HEK293 (cell line): Measurements from ENCODE around the gene PRKACB.

Source experiments
- CTCF ChIA-PET: fragments of 350-600 bp; formaldehyde crosslinking; extraction: SDS; loops from one replicate; lab custom pipeline; 2021; ENCODE audit warnings: antibody characterized with exemption; lab: Yijun Ruan, JAX
- POLR2A ChIA-PET: fragments of 300-600 bp; formaldehyde crosslinking; extraction: SDS; loops from one replicate; lab custom pipeline; 2020; ENCODE audit warnings: antibody characterized with exemption, inconsistent platforms; lab: Yijun Ruan, JAX
- H3K27ac ChIP-seq: fragments of 200-500 bp; sonication (Bioruptor generic); 2 replicates; pipeline ENCODE4 v1.5.1; 2014; ENCODE audit warnings: low read depth, low read length, control low read depth, inconsistent platforms; ENCODE audit errors: extremely low read depth
- H3K36me3 ChIP-seq, 2 experiments: fragments of 200-500 bp in 1 of 2; sonication (Bioruptor generic) in 1 of 2; 1 replicate in 1 of 2; 2 replicates in 1 of 2; pipeline ENCODE4 v1.5.1; 2014 to 2017; ENCODE audit warnings: inconsistent platforms in 2 of 2, low read length in 2 of 2; ENCODE audit not compliant: control insufficient read depth in 2 of 2, insufficient read depth in 1 of 2
- H3K4me1 ChIP-seq: fragments of 200-500 bp; sonication (Bioruptor generic); 2 replicates; pipeline ENCODE4 v1.5.1; 2014; ENCODE audit warnings: mild to moderate bottlenecking, low read length, inconsistent platforms; ENCODE audit not compliant: control insufficient read depth, insufficient read depth
- H3K4me3 ChIP-seq: 2 replicates; pipeline ENCODE4 v1.5.1; 2011; ENCODE audit warnings: low read depth, mild to moderate bottlenecking, control low read depth, low read length, moderate library complexity
- H3K9me3 ChIP-seq: fragments of 200-500 bp; sonication (Bioruptor generic); 2 replicates; pipeline ENCODE4 v1.5.1; 2014; ENCODE audit warnings: low read depth, low read length, inconsistent platforms; ENCODE audit not compliant: control insufficient read depth, insufficient read depth
- FEZF1 ChIP-seq: fragments of 450-650 bp; formaldehyde crosslinking; IDR thresholded peaks from 2 replicates; pipeline ENCODE4 v1.5.1; 2016; ENCODE audit warnings: missing biosample characterization, missing genetic modification characterization
- GLIS2 ChIP-seq: fragments of 450-650 bp; formaldehyde crosslinking; IDR thresholded peaks from 2 replicates; pipeline ENCODE4 v1.5.1; 2016; ENCODE audit warnings: missing biosample characterization, missing genetic modification characterization
- HOXC10 ChIP-seq: sonication (generic); formaldehyde crosslinking; IDR thresholded peaks from 2 replicates; pipeline ENCODE4 v1.8.1; 2023; ENCODE audit warnings: mild to moderate bottlenecking, missing genetic modification reagents
- IKZF3 ChIP-seq: fragments of 450-650 bp; IDR thresholded peaks from 2 replicates; pipeline ENCODE4 v1.5.0; 2018; ENCODE audit warnings: missing biosample characterization, mild to moderate bottlenecking, missing genetic modification characterization, moderate library complexity
- KLF7 ChIP-seq: fragments of 450-650 bp; formaldehyde crosslinking; IDR thresholded peaks from 2 replicates; pipeline ENCODE4 v1.5.1; 2016; ENCODE audit warnings: missing biosample characterization, missing genetic modification characterization, borderline replicate concordance
- REPIN1 ChIP-seq: fragments of 450-650 bp; formaldehyde crosslinking; IDR thresholded peaks from 2 replicates; pipeline ENCODE4 v1.5.1; 2017; ENCODE audit warnings: missing biosample characterization, missing genetic modification characterization, low read depth
- ZBTB8A ChIP-seq: fragments of 450-650 bp; formaldehyde crosslinking; IDR thresholded peaks from 2 replicates; pipeline ENCODE4 v1.5.1; 2016; ENCODE audit warnings: missing biosample characterization, missing genetic modification characterization
- ZNF132 ChIP-seq: fragments of 450-650 bp; formaldehyde crosslinking; IDR thresholded peaks from 2 replicates; pipeline ENCODE4 v1.5.1; 2017; ENCODE audit warnings: missing biosample characterization, missing genetic modification characterization, borderline replicate concordance
- ZNF184 ChIP-seq: fragments of 450-650 bp; IDR thresholded peaks from 2 replicates; pipeline ENCODE4 v1.5.1; 2018; ENCODE audit warnings: missing biosample characterization, mild to moderate bottlenecking, missing genetic modification characterization
- ZNF24 ChIP-seq: fragments of 450-650 bp; formaldehyde crosslinking; IDR thresholded peaks from 2 replicates; pipeline ENCODE4 v1.5.1; 2016; ENCODE audit warnings: missing biosample characterization, missing genetic modification characterization
- ZNF37A ChIP-seq: fragments of 450-650 bp; IDR thresholded peaks from 2 replicates; pipeline ENCODE4 v1.5.1; 2018; ENCODE audit warnings: missing biosample characterization, missing genetic modification characterization
- ZNF426 ChIP-seq: fragments of 450-650 bp; formaldehyde crosslinking; IDR thresholded peaks from 2 replicates; pipeline ENCODE4 v1.5.1; 2017; ENCODE audit warnings: missing biosample characterization, missing genetic modification characterization, mild to moderate bottlenecking, inconsistent platforms, moderate library complexity
- ZNF544 ChIP-seq: fragments of 450-650 bp; formaldehyde crosslinking; IDR thresholded peaks from 2 replicates; pipeline ENCODE4 v1.5.0; 2017; ENCODE audit warnings: missing biosample characterization, missing genetic modification characterization
- ZNF596 ChIP-seq: fragments of 450-650 bp; IDR thresholded peaks from 2 replicates; pipeline ENCODE4 v1.5.0; 2018; ENCODE audit warnings: missing biosample characterization, mild to moderate bottlenecking, missing genetic modification characterization, moderate library complexity
- ZNF747 ChIP-seq: fragments of 450-650 bp; formaldehyde crosslinking; IDR thresholded peaks from 2 replicates; pipeline ENCODE4 v1.5.1; 2016; ENCODE audit warnings: missing biosample characterization, missing genetic modification characterization
- TF ChIP-seq, protein P1 (sequence below): fragments of 450-650 bp; formaldehyde crosslinking; IDR thresholded peaks from 2 replicates; pipeline ENCODE4 v1.5.1; 2017; ENCODE audit warnings: missing biosample characterization, missing genetic modification characterization
- TF ChIP-seq, protein P2 (sequence below): fragments of 450-650 bp; formaldehyde crosslinking; IDR thresholded peaks from 2 replicates; pipeline ENCODE4 v1.5.1; 2016; ENCODE audit warnings: missing biosample characterization, missing genetic modification characterization
- TF ChIP-seq, protein P3 (sequence below): fragments of 450-650 bp; formaldehyde crosslinking; IDR thresholded peaks from 2 replicates; pipeline ENCODE4 v1.5.1; 2016; ENCODE audit warnings: missing biosample characterization, missing genetic modification characterization
- TF ChIP-seq, protein P4 (sequence below): fragments of 450-650 bp; formaldehyde crosslinking; IDR thresholded peaks from 2 replicates; pipeline ENCODE4 v1.5.1; 2016; ENCODE audit warnings: missing biosample characterization, missing genetic modification characterization
- TF ChIP-seq, protein P5 (sequence below): fragments of 450-650 bp; formaldehyde crosslinking; IDR thresholded peaks from 2 replicates; pipeline ENCODE4 v1.5.1; 2016; ENCODE audit warnings: missing biosample characterization, missing genetic modification characterization, borderline replicate concordance
- TF ChIP-seq, protein P6 (sequence below): fragments of 450-650 bp; formaldehyde crosslinking; IDR thresholded peaks from 2 replicates; pipeline ENCODE4 v1.5.1; 2016; ENCODE audit warnings: missing biosample characterization, missing genetic modification characterization

PRKACB gene

DNA sequence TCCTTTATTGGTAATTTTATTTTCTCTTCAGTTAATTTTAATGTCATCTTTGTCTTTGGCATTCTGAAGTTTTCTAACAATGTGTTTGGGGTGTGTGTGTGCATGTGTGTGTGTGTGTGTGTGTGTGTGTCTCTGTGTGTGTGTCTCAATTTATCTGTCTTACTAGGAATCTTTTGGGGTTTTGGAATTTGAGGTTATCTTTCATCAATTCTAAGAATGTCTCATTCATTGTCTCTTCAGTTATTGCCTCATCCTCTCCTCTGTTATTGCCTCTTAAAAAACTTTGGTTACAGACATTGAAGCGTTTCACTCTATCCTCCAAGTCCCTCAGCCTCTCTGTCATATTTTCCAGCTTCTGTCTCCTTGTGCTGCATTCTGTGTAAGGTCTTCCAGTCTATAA, 139.3 kb downstream of the PRKACB start:
- Histone ChIP-seq H3K36me3 (no peaks in the 10 kb centered on the region), H3K4me1 (no peaks in the 10 kb centered on the region), H3K9me3 (no peaks in the 10 kb centered on the region), H3K27ac (no peak overlapping the region), H3K4me3 (no peak overlapping the region)
- ChIA-PET CTCF (no interaction called here), POLR2A (no interaction called here)
- TF ChIP-seq, protein P1, sequence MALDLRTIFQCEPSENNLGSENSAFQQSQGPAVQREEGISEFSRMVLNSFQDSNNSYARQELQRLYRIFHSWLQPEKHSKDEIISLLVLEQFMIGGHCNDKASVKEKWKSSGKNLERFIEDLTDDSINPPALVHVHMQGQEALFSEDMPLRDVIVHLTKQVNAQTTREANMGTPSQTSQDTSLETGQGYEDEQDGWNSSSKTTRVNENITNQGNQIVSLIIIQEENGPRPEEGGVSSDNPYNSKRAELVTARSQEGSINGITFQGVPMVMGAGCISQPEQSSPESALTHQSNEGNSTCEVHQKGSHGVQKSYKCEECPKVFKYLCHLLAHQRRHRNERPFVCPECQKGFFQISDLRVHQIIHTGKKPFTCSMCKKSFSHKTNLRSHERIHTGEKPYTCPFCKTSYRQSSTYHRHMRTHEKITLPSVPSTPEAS (tag by site-specific recombination): peak; percentile 51
- no peak for TF ChIP-seq IKZF3 (tag by site-specific recombination)
- TF ChIP-seq ZNF37A (tag by site-specific recombination): no peak
- no peak for TF ChIP-seq ZNF747

DNA sequence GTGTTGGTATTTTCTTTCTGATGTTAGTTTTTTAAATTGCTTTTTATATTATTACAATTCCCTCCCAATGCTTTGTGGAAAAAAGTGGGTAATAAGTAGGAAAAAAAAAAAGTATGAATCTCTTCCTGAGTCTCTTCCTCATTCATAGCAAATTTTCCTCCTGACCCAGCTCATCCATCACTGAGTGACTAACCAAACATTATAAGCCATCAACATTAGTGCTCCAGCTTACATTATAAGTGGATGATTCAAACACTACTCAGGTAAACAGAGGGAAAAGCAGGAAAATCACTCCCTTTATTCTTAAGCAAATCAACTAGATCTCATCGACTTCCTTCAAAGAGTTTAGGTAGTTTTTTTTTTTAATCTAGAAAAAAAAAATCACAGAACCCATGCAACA, 142.0 kb downstream of the PRKACB start:
- H3K36me3 ChIP-seq: no peaks in the 10 kb centered on the region
- ChIA-PET CTCF (no interaction called here), POLR2A (no interaction called here)
- no peaks in the 10 kb centered on the region for H3K9me3 ChIP-seq
- no peak overlapping the region for H3K4me3 ChIP-seq
- H3K4me1 ChIP-seq: no peaks in the 10 kb centered on the region
- H3K27ac ChIP-seq: no peak overlapping the region
- no peak for TF ChIP-seq HOXC10 (CRISPR knock-in tag)
- no peak for TF ChIP-seq REPIN1 (tag by site-specific recombination)
- TF ChIP-seq, protein P2, sequence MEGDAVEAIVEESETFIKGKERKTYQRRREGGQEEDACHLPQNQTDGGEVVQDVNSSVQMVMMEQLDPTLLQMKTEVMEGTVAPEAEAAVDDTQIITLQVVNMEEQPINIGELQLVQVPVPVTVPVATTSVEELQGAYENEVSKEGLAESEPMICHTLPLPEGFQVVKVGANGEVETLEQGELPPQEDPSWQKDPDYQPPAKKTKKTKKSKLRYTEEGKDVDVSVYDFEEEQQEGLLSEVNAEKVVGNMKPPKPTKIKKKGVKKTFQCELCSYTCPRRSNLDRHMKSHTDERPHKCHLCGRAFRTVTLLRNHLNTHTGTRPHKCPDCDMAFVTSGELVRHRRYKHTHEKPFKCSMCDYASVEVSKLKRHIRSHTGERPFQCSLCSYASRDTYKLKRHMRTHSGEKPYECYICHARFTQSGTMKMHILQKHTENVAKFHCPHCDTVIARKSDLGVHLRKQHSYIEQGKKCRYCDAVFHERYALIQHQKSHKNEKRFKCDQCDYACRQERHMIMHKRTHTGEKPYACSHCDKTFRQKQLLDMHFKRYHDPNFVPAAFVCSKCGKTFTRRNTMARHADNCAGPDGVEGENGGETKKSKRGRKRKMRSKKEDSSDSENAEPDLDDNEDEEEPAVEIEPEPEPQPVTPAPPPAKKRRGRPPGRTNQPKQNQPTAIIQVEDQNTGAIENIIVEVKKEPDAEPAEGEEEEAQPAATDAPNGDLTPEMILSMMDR (tag by site-specific recombination): no peak
- TF ChIP-seq, protein P3, sequence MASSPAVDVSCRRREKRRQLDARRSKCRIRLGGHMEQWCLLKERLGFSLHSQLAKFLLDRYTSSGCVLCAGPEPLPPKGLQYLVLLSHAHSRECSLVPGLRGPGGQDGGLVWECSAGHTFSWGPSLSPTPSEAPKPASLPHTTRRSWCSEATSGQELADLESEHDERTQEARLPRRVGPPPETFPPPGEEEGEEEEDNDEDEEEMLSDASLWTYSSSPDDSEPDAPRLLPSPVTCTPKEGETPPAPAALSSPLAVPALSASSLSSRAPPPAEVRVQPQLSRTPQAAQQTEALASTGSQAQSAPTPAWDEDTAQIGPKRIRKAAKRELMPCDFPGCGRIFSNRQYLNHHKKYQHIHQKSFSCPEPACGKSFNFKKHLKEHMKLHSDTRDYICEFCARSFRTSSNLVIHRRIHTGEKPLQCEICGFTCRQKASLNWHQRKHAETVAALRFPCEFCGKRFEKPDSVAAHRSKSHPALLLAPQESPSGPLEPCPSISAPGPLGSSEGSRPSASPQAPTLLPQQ (tag by site-specific recombination): no peak
- no peak for TF ChIP-seq ZNF596 (tag by site-specific recombination)
- TF ChIP-seq ZNF544: no peak
- no peak for TF ChIP-seq ZNF426 (tag by site-specific recombination)
- no peak for TF ChIP-seq ZBTB8A
- no peak for TF ChIP-seq FEZF1
- no peak for TF ChIP-seq ZNF132 (tag by site-specific recombination)
- no peak for TF ChIP-seq ZNF24 (tag by site-specific recombination)
- TF ChIP-seq ZNF184: no peak
- TF ChIP-seq, protein P1 (tag by site-specific recombination): no peak
- TF ChIP-seq, protein P4, sequence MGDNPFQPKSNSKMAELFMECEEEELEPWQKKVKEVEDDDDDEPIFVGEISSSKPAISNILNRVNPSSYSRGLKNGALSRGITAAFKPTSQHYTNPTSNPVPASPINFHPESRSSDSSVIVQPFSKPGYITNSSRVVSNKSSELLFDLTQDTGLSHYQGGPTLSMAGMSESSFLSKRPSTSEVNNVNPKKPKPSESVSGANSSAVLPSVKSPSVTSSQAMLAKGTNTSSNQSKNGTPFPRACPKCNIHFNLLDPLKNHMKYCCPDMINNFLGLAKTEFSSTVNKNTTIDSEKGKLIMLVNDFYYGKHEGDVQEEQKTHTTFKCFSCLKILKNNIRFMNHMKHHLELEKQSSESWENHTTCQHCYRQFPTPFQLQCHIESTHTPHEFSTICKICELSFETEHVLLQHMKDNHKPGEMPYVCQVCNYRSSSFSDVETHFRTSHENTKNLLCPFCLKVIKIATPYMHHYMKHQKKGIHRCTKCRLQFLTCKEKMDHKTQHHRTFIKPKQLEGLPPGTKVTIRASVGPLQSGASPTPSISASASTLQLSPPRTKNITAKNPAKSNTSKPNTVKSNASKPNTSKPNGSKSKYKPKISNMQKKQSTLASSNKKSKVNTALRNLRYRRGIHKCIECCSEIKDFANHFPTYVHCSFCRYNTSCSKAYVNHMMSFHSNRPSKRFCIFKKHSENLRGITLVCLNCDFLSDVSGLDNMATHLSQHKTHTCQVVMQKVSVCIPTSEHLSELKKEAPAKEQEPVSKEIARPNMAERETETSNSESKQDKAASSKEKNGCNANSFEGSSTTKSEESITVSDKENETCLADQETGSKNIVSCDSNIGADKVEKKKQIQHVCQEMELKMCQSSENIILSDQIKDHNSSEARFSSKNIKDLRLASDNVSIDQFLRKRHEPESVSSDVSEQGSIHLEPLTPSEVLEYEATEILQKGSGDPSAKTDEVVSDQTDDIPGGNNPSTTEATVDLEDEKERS (tag by site-specific recombination): no peak
- TF ChIP-seq, protein P5, sequence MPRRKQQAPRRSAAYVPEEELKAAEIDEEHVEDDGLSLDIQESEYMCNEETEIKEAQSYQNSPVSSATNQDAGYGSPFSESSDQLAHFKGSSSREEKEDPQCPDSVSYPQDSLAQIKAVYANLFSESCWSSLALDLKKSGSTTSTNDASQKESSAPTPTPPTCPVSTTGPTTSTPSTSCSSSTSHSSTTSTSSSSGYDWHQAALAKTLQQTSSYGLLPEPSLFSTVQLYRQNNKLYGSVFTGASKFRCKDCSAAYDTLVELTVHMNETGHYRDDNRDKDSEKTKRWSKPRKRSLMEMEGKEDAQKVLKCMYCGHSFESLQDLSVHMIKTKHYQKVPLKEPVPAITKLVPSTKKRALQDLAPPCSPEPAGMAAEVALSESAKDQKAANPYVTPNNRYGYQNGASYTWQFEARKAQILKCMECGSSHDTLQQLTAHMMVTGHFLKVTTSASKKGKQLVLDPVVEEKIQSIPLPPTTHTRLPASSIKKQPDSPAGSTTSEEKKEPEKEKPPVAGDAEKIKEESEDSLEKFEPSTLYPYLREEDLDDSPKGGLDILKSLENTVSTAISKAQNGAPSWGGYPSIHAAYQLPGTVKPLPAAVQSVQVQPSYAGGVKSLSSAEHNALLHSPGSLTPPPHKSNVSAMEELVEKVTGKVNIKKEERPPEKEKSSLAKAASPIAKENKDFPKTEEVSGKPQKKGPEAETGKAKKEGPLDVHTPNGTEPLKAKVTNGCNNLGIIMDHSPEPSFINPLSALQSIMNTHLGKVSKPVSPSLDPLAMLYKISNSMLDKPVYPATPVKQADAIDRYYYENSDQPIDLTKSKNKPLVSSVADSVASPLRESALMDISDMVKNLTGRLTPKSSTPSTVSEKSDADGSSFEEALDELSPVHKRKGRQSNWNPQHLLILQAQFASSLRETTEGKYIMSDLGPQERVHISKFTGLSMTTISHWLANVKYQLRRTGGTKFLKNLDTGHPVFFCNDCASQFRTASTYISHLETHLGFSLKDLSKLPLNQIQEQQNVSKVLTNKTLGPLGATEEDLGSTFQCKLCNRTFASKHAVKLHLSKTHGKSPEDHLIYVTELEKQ (tag by site-specific recombination): no peak
- TF ChIP-seq, protein P6, sequence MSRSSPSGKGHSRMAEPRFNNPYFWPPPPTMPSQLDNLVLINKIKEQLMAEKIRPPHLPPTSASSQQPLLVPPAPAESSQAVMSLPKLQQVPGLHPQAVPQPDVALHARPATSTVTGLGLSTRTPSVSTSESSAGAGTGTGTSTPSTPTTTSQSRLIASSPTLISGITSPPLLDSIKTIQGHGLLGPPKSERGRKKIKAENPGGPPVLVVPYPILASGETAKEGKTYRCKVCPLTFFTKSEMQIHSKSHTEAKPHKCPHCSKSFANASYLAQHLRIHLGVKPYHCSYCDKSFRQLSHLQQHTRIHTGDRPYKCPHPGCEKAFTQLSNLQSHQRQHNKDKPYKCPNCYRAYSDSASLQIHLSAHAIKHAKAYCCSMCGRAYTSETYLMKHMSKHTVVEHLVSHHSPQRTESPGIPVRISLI: no peak
- no peak for TF ChIP-seq GLIS2 (tag by site-specific recombination)
- no peak for TF ChIP-seq KLF7
- TF ChIP-seq, all 188 proteins: peak for 0
